Stomach (tissue), 4 donors: ENCODE data around the gene GKN1.

Experiments
- EP300 ChIP-seq: sonication (generic); formaldehyde crosslinking; IDR thresholded peaks from one replicate; pipeline ENCODE4 v1.6.1; 2017; ENCODE audit warnings: antibody characterized with exemption
- POLR2AphosphoS5 ChIP-seq, 3 donors: sonication (generic); formaldehyde crosslinking; IDR thresholded peaks; one replicate each; pipeline ENCODE4 v1.6.1; 2016; ENCODE audit warnings: antibody characterized with exemption in 3 of 3
- TF ChIP-seq, protein P1 (sequence below), 7 experiments: fragments of 450-650 bp in 4 of 7; fragments of 200-600 bp in 3 of 7; sonication (generic) in 3 of 7; IDR thresholded peaks; one replicate each; pipeline ENCODE4 v1.5.1; 2016 to 2019; ENCODE audit warnings: antibody characterized with exemption in 7 of 7, control low read depth in 2 of 7, mild to moderate bottlenecking in 1 of 7

DNA sequence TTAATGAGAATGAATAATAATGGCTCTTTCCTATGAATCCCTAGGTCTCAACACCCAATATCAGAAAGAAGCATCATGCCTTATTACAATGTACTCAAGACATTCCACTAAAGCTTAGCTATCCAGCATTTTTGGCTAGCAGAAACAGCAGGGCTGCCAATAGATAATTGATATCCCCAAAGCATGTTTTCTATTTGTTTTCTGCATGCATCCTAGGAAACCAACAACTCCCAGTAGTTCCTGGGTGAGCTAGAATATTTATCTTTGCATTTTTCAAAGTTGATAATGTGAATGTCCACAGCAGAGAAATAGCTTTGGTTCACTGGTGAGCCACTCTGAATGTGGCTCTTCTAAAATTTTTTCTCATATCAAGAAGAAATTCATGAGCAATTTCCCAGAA is 32.7 kb downstream of the GKN1 start:
- no peak for TF ChIP-seq POLR2AphosphoS5 (IDR thresholded peaks at IDR 0.05)
- TF ChIP-seq, protein P1, sequence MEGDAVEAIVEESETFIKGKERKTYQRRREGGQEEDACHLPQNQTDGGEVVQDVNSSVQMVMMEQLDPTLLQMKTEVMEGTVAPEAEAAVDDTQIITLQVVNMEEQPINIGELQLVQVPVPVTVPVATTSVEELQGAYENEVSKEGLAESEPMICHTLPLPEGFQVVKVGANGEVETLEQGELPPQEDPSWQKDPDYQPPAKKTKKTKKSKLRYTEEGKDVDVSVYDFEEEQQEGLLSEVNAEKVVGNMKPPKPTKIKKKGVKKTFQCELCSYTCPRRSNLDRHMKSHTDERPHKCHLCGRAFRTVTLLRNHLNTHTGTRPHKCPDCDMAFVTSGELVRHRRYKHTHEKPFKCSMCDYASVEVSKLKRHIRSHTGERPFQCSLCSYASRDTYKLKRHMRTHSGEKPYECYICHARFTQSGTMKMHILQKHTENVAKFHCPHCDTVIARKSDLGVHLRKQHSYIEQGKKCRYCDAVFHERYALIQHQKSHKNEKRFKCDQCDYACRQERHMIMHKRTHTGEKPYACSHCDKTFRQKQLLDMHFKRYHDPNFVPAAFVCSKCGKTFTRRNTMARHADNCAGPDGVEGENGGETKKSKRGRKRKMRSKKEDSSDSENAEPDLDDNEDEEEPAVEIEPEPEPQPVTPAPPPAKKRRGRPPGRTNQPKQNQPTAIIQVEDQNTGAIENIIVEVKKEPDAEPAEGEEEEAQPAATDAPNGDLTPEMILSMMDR (IDR thresholded peaks at IDR 0.05): no peak
- TF ChIP-seq EP300: no peak
